Endodermal cell (in vitro differentiated cells): ENCODE measurements around the gene GRIA3. TPM values are rescaled to one million over a fixed set of nuclear protein-coding genes. Genes with fewer than 3 reads are reported as not detected.

Source experiments
- DNase-seq: peaks from one replicate; pipeline ENCODE4 v3.0.0-alpha.2; 2017
- H3K27ac ChIP-seq: 2 replicates; pipeline ENCODE4 v1.5.1; 2013; ENCODE audit warnings: mild to moderate bottlenecking, low read depth, low read length, moderate library complexity
- H3K27me3 ChIP-seq: 2 replicates; pipeline ENCODE4 v1.6.1; 2013; ENCODE audit warnings: mild to moderate bottlenecking, low read length, moderate library complexity; ENCODE audit not compliant: insufficient read depth, control insufficient read depth, poor library complexity, severe bottlenecking
- H3K36me3 ChIP-seq: 2 replicates; pipeline ENCODE4 v1.7.0; 2013; ENCODE audit warnings: mild to moderate bottlenecking, low read length, moderate library complexity; ENCODE audit not compliant: control insufficient read depth, insufficient read depth
- H3K4me1 ChIP-seq: one replicate; pipeline ENCODE4 v1.7.0; 2013; ENCODE audit warnings: low read length; ENCODE audit not compliant: control insufficient read depth, insufficient read depth
- H3K4me3 ChIP-seq: 2 replicates; pipeline ENCODE4 v1.5.1; 2013; ENCODE audit warnings: mild to moderate bottlenecking, low read length, moderate library complexity
- H3K9ac ChIP-seq: 2 replicates; pipeline ENCODE4 v1.6.1; 2013; ENCODE audit warnings: mild to moderate bottlenecking, low read length, moderate library complexity; ENCODE audit not compliant: poor library complexity, severe bottlenecking; ENCODE audit errors: extremely low read depth
- H3K9me3 ChIP-seq: 2 replicates; pipeline ENCODE4 v1.6.1; 2013; ENCODE audit warnings: mild to moderate bottlenecking, low read length, moderate library complexity; ENCODE audit not compliant: control insufficient read depth
- H3K27ac Mint-ChIP-seq: 2 replicates; pipeline ENCODE4 v1.8.0; 2020; ENCODE audit warnings: mixed read lengths
- H3K27me3 Mint-ChIP-seq: 2 replicates; pipeline ENCODE4 v1.8.0; 2021; ENCODE audit warnings: mild to moderate bottlenecking, mixed read lengths; ENCODE audit not compliant: insufficient read depth
- H3K36me3 Mint-ChIP-seq: 2 replicates; pipeline ENCODE4 v1.8.0; 2020; ENCODE audit warnings: low read depth, mixed read lengths
- H3K4me1 Mint-ChIP-seq: 2 replicates; pipeline ENCODE4 v1.8.0; 2020; ENCODE audit warnings: mixed read lengths
- H3K4me3 Mint-ChIP-seq: 2 replicates; pipeline ENCODE4 v1.8.0; 2020; ENCODE audit warnings: mild to moderate bottlenecking, moderate library complexity, mixed read lengths
- H3K9me3 Mint-ChIP-seq: 2 replicates; pipeline ENCODE4 v1.8.0; 2020; ENCODE audit warnings: mild to moderate bottlenecking, mixed read lengths
- CTCF ChIP-seq: fragments of 200-600 bp; sonication (generic); conservative IDR thresholded peaks from 2 replicates; pipeline ENCODE4 v1.5.0; 2021; ENCODE audit warnings: antibody characterized with exemption, mild to moderate bottlenecking
- WGBS, 2 experiments: methylation state at CpG; one replicate each; pipeline versions ENCODE4 v1.1.5 to v1.1.7; 2013; ENCODE audit warnings: missing lambda C conversion rate in 2 of 2, mixed read lengths in 1 of 2; ENCODE audit not compliant: insufficient coverage in 1 of 2, insufficient read length in 1 of 2; 5-methylcytosine and 5-hydroxymethylcytosine counted together
- total RNA-seq, 2 donors: library from RNA; stranded (reverse); fragmentation: NEBNext Ultra II Directional in 1 of 2; extraction: Animal tissue kit (Norgen Biotek cat#: 25700) in 1 of 2; gene quantifications; 2 replicates in 1 of 2; 3 replicates in 1 of 2; pipeline ENCODE4 v1.2.1, GENCODE V29; 2021

The GRIA3 gene
- total RNA-seq, 2 donors from 2014 or later, result 5.7 to 12.2 TPM

- Mint-ChIP-seq H3K27ac (no peak overlapping the region), H3K4me3 (no peak overlapping the region), H3K9me3 (peaks cover 60% of the 10 kb centered on the region), H3K27me3 (peaks cover 2% of the 10 kb centered on the region), H3K4me1 (no peaks in the 10 kb centered on the region), H3K36me3 (no peaks in the 10 kb centered on the region)
- Histone ChIP-seq H3K36me3 (no peaks in the 10 kb centered on the region), H3K4me3 (no peak overlapping the region), H3K9ac (no peak overlapping the region), H3K4me1 (no peaks in the 10 kb centered on the region), H3K9me3 (no peaks in the 10 kb centered on the region), H3K27ac (no peak overlapping the region), H3K27me3 (no peaks in the 10 kb centered on the region)
- no peak for DNase-seq
- no peak for TF ChIP-seq CTCF
- WGBS, 2 experiments, result 100% methylated on average over 1 of the region's 1 CpG
These were observed 304.9 kb downstream of the GRIA3 start for GRCh38 chrX:123489011-123489410.

GRCh38 chrX:123493857-123494256, 309.8 kb downstream of the GRIA3 start:
- no peak overlapping the region for H3K27ac Mint-ChIP-seq
- TF ChIP-seq CTCF, result no peak
- DNase-seq, result no peak
- no CpG with 5 or more reads among the region's 1 CpG for WGBS, 2 experiments
- H3K4me1 ChIP-seq, result no peaks in the 10 kb centered on the region
- H3K4me1 Mint-ChIP-seq, result no peaks in the 10 kb centered on the region
- no peak overlapping the region for H3K4me3 ChIP-seq
- H3K36me3 Mint-ChIP-seq, result no peaks in the 10 kb centered on the region
- H3K9ac ChIP-seq, result no peak overlapping the region
- peaks cover 47% of the 10 kb centered on the region for H3K9me3 Mint-ChIP-seq
- no peaks in the 10 kb centered on the region for H3K27me3 ChIP-seq
- H3K27me3 Mint-ChIP-seq, result no peaks in the 10 kb centered on the region
- H3K36me3 ChIP-seq, result no peaks in the 10 kb centered on the region
- no peak overlapping the region for H3K27ac ChIP-seq
- H3K4me3 Mint-ChIP-seq, result no peak overlapping the region
- H3K9me3 ChIP-seq, result no peaks in the 10 kb centered on the region

GRCh38 chrX:123499787-123500186, 315.7 kb downstream of the GRIA3 start:
- no peak for TF ChIP-seq CTCF
- Histone ChIP-seq H3K27ac (no peak overlapping the region), H3K36me3 (no peaks in the 10 kb centered on the region), H3K9ac (no peak overlapping the region), H3K4me3 (no peak overlapping the region), H3K9me3 (no peaks in the 10 kb centered on the region), H3K4me1 (no peaks in the 10 kb centered on the region), H3K27me3 (no peaks in the 10 kb centered on the region)
- no peak overlapping the region for H3K27ac Mint-ChIP-seq
- 94% methylated on average over 7 of the region's 7 CpGs; no CpG with 5 or more reads in 1 of the 2 experiments for WGBS, 2 experiments
- H3K9me3 Mint-ChIP-seq, result peaks cover 44% of the 10 kb centered on the region
- H3K27me3 Mint-ChIP-seq, result no peaks in the 10 kb centered on the region
- no peaks in the 10 kb centered on the region for H3K36me3 Mint-ChIP-seq
- H3K4me1 Mint-ChIP-seq, result no peaks in the 10 kb centered on the region
- no peak for DNase-seq
- H3K4me3 Mint-ChIP-seq, result no peak overlapping the region
